Amniotic epithelial cell (primary cell): ENCODE measurements around the gene A1BG.
"Not testable (repeated sequence)": the region's sequence is repeated elsewhere in the genome, so short reads cannot be mapped to it uniquely, and the experiment has no call there.

ENCODE experiments used
- DNase-seq: peaks from one replicate; pipeline ENCODE4 v3.0.0-alpha.2; 2010; ENCODE audit warnings: low read depth

The A1BG gene

GRCh38 chr19:58336216-58336615 is 17.1 kb downstream of the A1BG start:
- DNase-seq: no peak

GRCh38 chr19:58335630-58336029 is 17.7 kb downstream of the A1BG start:
- DNase-seq: no peak

- no peak for DNase-seq
Measured at GRCh38 chr19:58334691-58335249, 18.5 kb downstream of the A1BG start.

- no peak for DNase-seq
Measured at GRCh38 chr19:58332697-58333096, 20.6 kb downstream of the A1BG start.

- DNase-seq: peak; percentile 64
Measured at GRCh38 chr19:58330458-58330857, 22.8 kb downstream of the A1BG start.

GRCh38 chr19:58328999-58329398 is 24.3 kb downstream of the A1BG start:
- no peak for DNase-seq

GRCh38 chr19:58326914-58327726 is 26.2 kb downstream of the A1BG start, which contains the start of gene ZSCAN22:
Gene ZSCAN22 (plus strand): TSS chr19:58326994. CDS start chr19:58334803, 7,809 bp downstream.
- peak; percentile 95 for DNase-seq

GRCh38 chr19:58326501-58326913 is 26.8 kb downstream of the A1BG start:
- DNase-seq: no peak

GRCh38 chr19:58325311-58326022 is 27.8 kb downstream of the A1BG start:
- DNase-seq: peak; percentile 16

- DNase-seq: no peak
Measured at GRCh38 chr19:58319241-58319640, 34.1 kb downstream of the A1BG start.

GRCh38 chr19:58318297-58318696 is 35.0 kb downstream of the A1BG start:
- no peak for DNase-seq

GRCh38 chr19:58317476-58318072 is 35.7 kb downstream of the A1BG start:
- peak; percentile 52 for DNase-seq

- no peak for DNase-seq
Measured at GRCh38 chr19:58315580-58315979, 37.7 kb downstream of the A1BG start.

- no peak for DNase-seq
Measured at GRCh38 chr19:58311345-58311865, 41.9 kb downstream of the A1BG start.

- not testable (repeated sequence) for DNase-seq
Measured at GRCh38 chr19:58310685-58311084, 42.6 kb downstream of the A1BG start.

GRCh38 chr19:58307736-58308135 is 45.6 kb downstream of the A1BG start:
- no peak for DNase-seq

GRCh38 chr19:58305932-58306323 is 47.4 kb downstream of the A1BG start:
- no peak for DNase-seq

GRCh38 chr19:58305065-58305931 is 48.0 kb downstream of the A1BG start, which contains the start of gene ERVK3-1:
Gene ERVK3-1 (plus strand): TSS chr19:58305377. CDS start chr19:58312169, 6,792 bp downstream.
- peak; percentile 97 for DNase-seq

GRCh38 chr19:58304748-58305064 is 48.6 kb downstream of the A1BG start:
- DNase-seq: no peak

- no peak for DNase-seq
Measured at GRCh38 chr19:58304255-58304654, 49.0 kb downstream of the A1BG start.

GRCh38 chr19:58300620-58301019 is 52.7 kb downstream of the A1BG start:
- no peak for DNase-seq
